HG03103 (cell line): Measurements from ENCODE around the gene PHF12.
"Not testable (repeated sequence)": the region's sequence is repeated elsewhere in the genome, so short reads cannot be mapped to it uniquely, and the experiment has no call there.

Experiments
- ATAC-seq: cut with Tn5 transposase; IDR thresholded peaks from one replicate; pipeline ENCODE4 v1.9.1; 2021; ENCODE audit warnings: low read depth; ENCODE audit not compliant: unreplicated experiment

Gene PHF12

DNA sequence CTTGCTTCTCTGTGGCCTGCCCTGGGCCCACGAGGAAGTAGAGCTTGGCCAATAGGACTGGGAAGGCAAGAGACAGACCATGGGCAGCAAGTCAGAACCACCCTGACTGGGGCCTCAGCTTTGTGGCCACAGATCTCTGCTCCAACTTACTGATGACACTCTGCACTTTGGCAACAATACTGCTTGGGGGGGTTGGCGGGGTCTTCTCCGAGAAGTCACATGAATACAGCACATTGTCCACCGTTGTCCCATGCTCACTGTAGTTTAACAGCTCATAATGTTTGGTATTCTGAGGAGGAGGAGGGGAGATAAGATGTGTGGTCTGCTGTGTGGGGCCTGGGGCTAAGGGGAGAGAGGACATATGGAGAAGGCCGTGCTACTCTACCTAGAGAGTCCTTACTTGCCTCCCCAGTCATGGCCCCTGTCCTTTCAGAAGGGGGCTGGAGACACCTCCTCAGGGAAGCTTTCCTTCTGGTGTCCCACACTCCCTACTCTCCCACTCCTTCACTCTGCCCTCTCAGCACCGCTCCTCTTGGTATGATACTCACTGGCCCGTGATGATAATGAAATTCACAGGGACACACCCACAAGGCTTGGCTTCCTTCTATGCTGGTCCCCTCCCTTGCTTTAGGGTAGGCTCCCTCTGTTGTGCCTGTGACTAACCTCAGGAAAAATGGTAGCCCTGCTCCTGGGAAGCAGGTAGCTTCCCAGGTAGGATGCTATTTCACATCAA is 44.4 kb downstream of the PHF12 start:
- no peak for ATAC-seq

DNA sequence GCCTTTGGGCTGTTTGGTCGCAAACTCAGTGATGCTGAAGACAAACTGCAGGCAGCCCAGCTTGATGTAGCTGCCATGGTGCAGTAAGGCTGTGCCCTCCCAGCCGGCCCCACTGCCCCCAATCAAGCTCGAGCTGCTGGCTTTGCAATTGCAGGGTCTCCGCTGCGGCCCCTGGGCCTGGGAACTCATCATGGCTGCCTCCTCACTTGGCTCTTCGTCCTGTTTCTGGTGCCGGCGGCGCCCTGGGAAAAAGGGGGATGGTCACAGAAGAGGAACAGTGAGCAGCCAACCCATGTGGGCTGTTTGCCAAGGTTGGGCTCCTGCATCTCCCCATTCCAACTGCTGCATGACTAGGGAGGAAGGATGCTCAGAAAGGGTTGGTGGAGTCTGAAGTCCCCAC is 45.0 kb downstream of the PHF12 start:
- no peak for ATAC-seq

DNA sequence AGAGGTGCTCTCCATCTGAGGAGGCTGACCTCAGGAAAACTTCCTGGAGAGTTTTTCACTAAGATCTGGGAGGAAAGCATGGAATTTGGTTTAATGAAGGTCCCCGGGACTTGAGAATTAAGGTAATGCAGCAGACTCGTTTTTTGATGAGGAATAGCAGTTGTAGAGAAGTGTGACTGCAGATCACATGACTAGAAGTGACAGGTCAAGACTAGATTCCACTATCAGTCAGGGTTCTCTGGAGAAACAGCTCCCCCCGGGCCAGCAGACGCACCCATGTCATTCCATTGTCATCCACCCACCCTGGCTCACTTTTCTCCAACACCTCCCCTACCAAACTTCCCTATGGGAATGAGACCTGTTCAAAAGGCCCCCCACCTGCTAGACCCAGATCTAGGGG is 46.5 kb downstream of the PHF12 start:
- no peak for ATAC-seq

DNA sequence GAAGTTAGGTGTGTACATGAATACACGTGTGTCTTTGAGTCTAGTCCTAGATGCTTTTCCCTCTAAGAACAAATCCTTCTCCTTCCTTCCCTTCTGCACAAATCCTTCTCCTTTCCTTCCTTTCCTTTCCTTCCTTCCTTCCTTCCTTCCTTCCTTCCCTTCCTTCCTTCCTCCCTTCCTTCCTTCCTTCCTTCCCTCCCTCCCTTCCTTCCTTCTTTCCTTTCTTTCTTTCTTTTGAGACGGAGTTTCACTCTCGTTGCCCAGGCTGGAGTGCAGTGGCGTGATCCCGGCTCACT is 47.8 kb downstream of the PHF12 start:
- not testable (repeated sequence) for ATAC-seq

DNA sequence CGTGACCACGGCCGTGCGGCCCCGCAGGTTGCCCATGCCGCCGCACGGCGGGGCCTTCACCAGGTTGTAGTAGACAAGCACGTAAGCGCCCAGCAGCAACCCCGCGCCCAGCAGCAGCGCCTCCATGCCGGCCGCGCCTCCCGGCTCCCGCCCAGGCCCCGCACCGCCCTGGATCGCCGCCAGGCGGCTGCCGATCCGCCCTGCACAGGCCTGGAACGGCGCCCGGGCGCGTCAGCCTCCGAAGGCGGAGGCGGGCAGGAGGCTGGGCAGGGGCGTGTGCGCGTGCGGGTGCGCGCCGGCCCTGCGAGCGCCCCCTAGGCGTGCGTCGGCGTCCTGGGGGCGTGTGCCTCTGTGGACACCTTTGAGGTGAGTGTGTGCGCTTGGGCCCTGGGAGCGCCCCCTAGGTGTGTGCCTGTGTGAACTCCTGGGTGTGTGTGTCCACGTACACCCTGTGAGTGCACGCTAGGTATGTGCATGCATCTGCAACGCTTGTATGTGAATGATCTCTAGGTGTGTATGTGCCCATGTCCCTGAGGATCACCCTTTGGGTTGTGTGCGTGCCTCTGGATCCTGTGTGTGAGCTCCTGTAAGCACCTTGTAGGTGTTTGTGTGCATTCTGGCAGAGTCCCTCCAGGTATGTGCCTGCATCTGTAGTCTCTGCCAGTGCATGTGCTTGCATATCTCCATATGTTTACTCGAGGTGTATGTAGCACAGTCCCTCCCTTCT is 48.3 kb downstream of the PHF12 start, which contains the start of gene DHRS13:
TSS of gene DHRS13 (minus strand) at position 261 of the 727 bp plus-strand sequence. CDS start at position 126, 135 bp downstream.
- peak; percentile 78 for ATAC-seq

DNA sequence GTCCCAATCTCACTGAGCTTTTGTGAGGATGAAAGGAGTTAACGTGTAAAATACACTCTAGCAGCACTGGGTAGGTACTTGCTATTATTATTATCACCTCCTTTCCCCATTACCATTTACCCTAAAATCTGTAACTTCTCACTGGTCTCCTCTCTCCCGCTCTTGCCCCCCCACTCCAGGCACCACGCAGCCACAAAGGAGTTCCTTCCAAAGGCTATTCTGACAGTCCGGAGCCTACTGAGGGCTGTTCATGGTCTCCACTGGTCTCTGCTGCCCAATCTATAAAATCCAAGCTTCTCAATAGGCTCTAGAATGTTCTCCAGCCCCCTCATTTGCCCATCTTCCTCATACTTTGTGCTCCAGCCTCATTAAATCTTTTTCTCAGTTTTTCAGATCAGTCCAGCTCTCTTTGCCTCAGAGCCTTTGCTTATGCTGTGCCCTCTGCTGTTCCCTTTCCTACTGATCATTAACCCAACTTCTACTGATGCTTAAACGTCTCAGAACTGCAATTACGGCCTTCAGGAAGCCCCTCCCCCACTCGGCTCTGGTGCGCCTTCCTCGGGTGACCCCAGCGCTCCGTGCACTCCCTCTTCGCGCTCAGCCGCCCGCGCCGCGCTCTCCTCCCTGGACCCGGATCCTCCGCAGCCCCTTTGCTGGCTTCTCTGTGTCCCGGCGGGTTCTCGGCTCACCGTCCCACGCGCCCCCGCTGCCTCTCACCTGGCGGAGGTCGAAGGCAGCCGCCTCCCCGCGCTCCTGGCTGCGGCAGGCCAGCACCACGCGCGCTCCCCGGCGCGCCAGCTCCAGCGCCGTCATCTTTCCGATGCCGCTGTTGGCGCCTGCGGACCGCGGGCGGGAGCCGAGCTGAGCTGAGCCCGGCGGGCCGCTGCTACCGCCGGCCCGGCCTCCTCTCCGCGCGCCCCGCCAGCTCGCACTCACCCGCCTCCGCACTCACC is 49.2 kb downstream of the PHF12 start:
- ATAC-seq, result no peak

DNA sequence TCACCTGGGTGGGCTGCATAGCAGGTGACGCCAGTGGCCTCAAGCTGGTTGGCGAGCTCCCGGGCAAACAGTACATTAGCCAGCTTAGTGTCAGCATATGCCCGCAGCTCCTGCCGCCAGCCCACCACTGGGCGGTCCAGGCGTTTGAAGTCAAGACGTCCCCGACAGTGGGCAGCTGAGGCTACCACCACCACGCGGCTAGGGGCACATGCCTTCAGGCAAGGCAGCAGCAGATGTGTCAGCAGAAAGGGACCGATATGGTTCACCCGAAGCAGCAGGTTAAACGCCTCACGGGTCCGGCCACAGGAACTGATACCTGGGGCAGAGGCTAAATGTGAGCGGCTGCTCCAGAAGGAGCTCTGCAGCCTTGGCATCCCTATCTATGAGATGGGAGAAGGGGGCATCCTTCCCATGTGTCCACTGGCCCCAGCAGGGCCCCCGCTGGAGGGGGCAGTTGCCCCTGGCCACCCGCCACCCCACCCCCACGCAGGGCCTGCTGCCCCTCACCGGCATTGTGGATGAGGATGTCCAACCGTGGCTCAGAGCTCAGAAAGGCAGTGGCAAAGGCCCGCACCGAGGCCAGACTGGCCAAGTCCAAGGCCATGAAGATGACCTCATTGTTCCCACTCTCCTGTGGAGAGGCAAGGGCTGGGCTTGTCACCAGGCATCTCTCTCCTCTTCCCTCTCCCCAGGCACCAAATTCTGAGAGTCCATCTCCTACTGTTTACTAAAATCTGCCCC is 50.2 kb downstream of the PHF12 start:
- ATAC-seq, result no peak

DNA sequence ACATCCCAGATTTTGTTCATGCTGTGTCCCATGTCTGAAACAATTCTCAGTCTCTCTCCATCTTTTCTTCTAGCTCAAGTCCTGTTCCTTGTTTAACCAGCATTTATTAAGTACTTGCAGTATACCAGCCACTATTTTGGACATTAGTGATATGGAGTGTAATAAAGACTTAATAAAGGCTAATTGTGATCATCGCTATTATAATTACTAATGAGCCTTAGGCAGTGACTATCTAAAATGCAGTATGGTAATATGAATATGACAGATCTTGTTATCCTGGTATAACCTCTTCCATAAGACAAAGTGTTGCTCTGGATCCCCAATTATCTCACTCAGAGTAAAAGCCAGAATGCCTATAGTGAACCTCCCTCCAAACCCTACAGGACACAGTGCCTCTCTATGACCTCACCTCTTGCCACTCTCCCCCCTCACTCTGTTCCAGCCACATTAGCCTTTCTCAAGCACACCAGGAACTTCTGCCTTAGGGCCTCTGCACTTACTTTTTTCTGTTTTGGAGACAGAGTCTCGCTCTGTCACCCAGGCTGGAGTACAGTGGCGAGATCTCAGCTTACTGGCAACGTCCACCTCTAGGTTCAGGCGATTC is 52.0 kb downstream of the PHF12 start:
- ATAC-seq, result no peak

DNA sequence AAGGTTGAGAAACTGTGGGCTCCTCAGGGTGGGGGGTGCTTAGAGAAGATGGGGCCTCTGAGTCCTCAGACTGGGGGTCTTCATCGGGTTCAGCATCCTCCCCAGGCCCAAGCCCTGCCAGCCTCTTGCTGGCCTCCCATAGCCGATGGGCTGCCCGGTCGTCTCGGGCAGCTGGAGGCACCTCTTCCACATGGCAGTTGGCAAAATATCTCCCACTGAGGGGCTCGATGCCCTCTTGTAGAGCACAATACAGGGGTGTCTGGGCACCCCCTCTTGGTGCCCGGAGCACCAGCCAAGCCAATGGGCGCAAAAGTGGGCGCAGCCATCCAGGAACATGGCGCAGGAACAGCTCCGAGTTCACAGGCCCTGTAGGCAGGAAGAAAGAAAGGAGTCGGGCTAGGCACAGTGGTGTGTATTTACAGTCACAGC is 52.8 kb downstream of the PHF12 start:
- no peak for ATAC-seq

DNA sequence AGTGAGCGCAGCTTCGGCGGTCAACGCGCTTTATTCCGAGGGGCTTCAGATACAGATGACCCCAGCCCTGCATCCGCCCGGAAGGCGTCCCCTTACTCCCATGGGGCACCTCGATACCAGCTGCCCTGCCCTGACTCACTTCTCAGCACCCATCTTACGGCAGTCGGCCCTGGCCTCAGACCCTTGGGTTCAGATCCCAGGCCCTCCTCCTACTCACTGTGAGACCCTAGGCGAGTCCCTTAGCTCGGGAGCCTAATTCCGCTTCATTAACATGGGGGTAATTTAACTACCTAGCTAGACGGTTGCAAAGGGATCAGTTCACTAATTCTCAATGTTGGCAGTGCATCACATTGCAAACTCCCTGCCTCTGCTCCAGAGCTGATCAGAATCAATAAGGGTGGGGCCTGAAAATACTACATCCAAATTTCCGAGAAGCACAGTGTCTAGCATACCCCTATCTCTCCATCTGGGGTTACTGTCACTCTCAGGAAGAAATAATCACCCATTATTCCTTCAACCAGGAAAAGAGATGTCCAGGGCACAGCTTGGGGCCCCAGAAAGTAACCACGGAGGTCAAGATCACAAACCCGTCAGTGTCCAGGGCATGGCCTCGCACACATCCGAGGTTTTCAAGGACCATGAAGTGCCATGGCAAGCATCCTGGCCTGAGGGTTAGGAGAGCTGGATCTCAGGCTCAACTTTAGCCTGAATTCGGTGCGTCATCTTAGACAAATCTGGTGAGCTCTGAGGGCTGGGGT is 53.4 kb downstream of the PHF12 start:
- no peak for ATAC-seq

DNA sequence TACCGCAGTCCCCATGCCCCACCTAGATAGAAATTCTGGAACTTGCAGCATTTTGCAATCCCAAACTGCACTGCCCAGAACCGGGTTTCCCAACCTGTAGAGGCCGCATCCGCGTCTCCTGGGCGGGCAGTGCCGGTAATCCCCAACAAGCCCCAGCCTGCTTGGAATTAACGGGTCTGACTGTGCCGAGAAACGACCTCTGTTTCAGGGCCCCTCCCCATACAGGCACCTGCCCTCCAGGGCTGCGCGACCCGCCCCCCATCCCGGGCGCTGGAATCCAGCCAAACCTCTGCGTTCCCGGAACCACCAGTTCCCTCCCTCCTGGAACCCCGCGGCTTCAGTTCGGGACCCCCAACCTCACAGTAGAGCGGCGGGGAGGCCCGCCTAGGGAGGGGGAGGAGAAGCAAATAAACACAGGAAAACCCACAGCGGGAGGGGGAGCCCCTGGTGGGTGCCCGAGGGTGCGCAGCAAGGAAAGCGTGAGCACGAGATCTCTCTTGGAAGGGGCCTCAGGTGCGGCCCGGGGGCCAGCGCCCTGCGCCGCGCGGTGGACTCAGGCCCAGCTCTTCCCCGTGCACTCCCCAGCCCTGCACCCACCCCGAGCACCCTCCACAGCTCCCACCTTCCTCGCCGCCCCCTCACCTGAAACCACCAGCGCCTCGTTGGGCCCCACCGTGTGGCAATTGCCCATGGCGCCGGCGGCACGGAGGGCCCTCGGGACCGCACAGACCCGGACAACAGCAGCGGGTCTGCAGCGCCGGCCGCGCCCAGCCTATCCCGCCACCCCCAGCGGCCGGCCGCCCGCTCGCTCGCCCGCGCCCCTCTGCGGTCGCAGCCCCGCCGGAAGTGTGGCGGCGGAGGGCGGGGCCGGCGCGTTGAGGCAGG is 54.2 kb downstream of the PHF12 start, which contains the start of gene FLOT2:
TSS of gene FLOT2 (minus strand) at position 850 of the 885 bp plus-strand sequence. CDS start at position 691, 159 bp downstream.
- no peak for ATAC-seq

DNA sequence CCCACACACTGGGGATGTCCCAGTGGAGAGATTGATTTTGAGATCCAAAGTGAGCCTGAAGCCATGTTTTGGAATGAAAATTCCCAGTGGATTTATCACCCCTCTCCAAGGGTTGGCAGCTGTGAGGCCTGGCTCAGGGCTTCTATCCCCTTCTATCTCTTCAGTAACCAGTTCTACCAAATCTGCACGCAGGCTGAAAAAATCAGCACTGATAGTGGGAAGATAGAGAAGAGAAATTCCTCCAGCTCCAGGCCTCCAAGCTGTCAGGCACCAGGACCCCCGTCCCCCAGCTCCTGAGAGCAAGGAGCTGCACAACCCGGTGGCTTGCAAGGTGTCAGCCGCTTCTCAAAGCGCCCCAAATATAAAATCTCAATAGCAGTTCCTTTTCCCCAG is 54.8 kb downstream of the PHF12 start:
- ATAC-seq, result no peak

DNA sequence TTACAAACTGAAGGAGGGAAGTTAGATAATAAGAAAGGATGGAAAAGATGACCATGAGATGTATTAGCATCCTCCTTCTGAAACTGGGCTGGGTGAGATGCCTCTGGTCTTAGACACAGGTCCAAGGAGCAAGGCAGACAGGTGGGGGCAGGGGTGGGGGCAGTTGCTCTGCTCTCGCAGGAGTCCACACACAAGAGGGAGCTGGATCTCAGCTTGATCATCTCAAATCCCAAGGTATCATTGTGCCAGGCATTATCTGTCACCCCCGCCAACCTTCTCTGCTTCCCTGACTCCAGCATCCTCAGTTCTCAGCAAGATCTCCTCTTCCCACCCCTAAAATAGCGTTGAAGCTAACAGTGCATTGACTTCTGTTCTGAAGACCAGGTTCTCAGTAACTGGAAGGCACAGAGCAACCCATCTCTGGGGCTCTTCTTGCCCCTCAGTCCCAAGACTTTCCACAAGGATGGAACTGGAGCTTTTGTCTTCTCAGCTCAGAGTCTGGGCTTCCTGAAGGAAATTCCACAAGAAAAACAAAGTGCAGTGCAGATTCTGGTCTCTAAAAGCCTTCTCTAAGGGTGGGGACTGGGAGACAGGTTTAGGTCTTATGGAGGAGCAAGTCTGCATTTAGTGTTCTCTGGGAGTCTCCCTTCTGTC is 55.4 kb downstream of the PHF12 start:
- no peak for ATAC-seq

DNA sequence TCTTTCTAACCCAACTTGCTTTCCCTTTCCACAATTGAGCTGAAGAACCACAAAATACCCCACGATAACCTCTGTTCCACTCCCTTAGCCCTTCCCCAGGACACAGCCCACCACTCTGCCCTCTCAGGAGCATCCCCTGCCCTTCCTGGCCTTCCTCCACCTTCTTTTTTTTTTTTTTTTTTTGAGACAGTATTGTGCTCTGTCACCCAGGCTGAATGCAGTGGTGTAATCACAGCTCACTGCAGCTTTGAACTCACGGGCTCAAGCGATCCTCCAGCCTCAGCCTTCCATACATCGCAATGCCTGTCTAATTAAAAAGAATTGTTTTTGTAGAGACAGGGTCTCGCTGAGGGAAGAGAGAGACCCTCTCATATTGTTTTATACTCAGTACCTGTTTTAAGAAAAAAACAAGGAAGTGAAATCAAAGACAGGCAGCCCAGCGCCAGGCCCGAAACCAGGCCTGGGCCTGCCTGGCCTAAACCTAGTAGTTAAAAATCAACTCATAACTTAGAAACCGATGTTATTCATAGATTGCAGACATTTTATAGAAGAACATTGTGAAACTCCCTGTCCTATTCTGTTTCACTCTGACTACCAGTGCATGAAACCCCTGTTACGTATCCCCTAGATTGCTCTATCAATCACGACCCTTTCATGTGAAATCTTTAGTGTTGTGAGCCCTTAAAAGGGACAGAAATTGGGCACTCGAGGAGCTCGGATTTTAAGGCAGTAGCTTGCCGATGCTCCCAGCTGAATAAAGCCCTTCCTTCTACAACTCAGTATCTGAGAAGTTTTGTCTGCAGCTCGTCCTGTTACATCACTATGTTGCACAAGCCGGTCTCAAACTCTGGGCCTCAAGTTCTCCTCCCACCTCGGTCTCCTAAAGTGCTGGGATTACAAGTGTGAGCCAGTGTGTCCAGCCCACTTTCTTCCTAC is 57.8 kb downstream of the PHF12 start:
- not testable (repeated sequence) for ATAC-seq

DNA sequence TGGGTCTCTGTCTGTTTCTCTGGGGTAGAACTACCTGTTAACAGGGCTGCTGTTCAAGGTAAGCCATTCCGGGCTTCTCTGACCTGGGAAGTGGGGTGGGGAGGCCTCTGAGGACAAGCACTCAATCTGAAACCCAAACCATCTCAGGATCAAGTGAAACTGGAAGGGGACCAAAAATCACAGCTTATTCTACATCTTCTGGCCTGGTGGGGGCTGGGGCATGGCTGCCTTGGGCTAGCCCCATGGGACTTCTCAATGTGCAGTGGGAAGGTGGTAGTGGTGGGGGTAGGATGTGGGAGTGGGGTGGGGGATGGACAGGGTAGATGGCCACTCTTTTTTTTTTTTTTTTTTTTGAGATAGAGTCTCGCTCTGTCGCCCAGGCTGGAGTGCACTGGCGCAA is 59.3 kb downstream of the PHF12 start:
- no peak for ATAC-seq

DNA sequence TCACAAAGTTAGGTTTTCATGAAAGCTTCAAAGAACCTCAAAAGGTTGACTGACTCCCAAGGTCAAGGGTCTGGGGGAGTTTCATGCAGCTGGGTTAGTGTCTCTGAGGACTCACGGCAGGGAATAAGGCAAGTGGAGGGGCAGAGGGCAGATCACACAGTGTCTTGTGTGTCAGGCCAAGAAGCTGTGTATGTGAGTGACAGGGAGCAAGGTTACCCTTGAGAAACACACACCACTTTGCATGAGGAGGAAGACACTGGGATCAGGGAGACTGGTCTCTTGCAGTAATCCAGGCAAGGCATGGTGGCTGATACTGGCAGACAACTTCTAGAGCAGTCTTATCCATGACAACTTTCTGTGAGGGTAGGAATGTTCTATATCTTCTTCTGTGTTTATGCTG is 60.1 kb downstream of the PHF12 start:
- no peak for ATAC-seq

DNA sequence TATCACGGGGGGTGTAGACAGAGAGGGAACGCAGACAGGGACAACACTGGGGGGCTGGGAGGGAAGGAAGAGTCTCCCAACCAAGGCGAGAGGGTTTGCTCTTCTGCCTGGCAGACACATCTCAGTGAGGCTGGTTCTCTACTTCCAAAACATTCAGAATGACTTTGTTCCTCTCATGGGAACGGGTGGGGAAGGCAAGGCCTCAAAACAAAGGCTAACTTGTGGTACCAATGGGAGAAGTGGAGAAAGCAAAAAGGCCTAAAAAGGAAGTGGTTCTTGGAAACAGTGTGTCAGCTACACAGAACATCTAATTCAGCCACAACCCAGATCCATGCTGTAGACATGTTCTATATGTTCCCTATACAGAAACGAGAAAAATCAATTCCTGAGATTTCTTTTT is 61.3 kb downstream of the PHF12 start:
- no peak for ATAC-seq
